ENCODE data around the gene GNPTG. TPM values are rescaled to one million over a fixed set of nuclear protein-coding genes. Genes with fewer than 3 reads are reported as not detected.

Gene GNPTG
- total and polyA plus RNA-seq, 8 donors: 30.0 to 87.9 (median 41.5) TPM

GRCh38 chr16:1407753-1408152 is 56.0 kb downstream of the GNPTG start:
- 16 to 31% (median 19%) methylated on average over 9 to 11 of the region's 11 CpGs for WGBS, 5 donors
- TF ChIP-seq POLR2AphosphoS5 (IDR thresholded peaks at IDR 0.05): no peak
- TF ChIP-seq POLR2A (IDR thresholded peaks at IDR 0.05): no peak
- no peak for TF ChIP-seq EP300 (IDR thresholded peaks at IDR 0.05)
- TF ChIP-seq, protein P1, sequence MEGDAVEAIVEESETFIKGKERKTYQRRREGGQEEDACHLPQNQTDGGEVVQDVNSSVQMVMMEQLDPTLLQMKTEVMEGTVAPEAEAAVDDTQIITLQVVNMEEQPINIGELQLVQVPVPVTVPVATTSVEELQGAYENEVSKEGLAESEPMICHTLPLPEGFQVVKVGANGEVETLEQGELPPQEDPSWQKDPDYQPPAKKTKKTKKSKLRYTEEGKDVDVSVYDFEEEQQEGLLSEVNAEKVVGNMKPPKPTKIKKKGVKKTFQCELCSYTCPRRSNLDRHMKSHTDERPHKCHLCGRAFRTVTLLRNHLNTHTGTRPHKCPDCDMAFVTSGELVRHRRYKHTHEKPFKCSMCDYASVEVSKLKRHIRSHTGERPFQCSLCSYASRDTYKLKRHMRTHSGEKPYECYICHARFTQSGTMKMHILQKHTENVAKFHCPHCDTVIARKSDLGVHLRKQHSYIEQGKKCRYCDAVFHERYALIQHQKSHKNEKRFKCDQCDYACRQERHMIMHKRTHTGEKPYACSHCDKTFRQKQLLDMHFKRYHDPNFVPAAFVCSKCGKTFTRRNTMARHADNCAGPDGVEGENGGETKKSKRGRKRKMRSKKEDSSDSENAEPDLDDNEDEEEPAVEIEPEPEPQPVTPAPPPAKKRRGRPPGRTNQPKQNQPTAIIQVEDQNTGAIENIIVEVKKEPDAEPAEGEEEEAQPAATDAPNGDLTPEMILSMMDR (IDR thresholded peaks at IDR 0.05): no peak
- H3K4me1 ChIP-seq: peaks cover 5 to 39% (median 32%) of the 10 kb centered on the region in 4 donors
- intact Hi-C loops (cut with DNase I; ENCODE audit: low total_unique reads): no loop called here
- no peaks in the 10 kb centered on the region for H3K9me3 ChIP-seq
- no peaks in the 10 kb centered on the region for H3K27me3 ChIP-seq
- peak overlapping the region in 3 of 5 donors; percentile 60 to 66 (median 65) for H3K27ac ChIP-seq
- H3K36me3 ChIP-seq: peaks cover 9 to 77% (median 70%) of the 10 kb centered on the region in 4 donors
- peak overlapping the region; percentile 43 to 52 (median 50) for H3K4me3 ChIP-seq
- no peak for DNase-seq

GRCh38 chr16:1408171-1408837 is 56.6 kb downstream of the GNPTG start:
- H3K9me3 ChIP-seq: no peaks in the 10 kb centered on the region
- TF ChIP-seq, protein P1 (IDR thresholded peaks at IDR 0.05): no peak
- TF ChIP-seq POLR2AphosphoS5 (IDR thresholded peaks at IDR 0.05): peak in 2 of 3 donors; percentile 23 to 76
- peak; percentile 95 to 96 for DNase-seq
- H3K27me3 ChIP-seq: no peaks in the 10 kb centered on the region
- H3K4me3 ChIP-seq: peak overlapping the region; percentile 43 to 52 (median 50)
- intact Hi-C loops (cut with DNase I; ENCODE audit: low total_unique reads): no loop called here
- H3K36me3 ChIP-seq: peaks cover 3 to 72% (median 66%) of the 10 kb centered on the region in 4 donors
- H3K4me1 ChIP-seq: peaks cover 5 to 44% (median 37%) of the 10 kb centered on the region in 4 donors
- peak overlapping the region; percentile 8 to 66 (median 60) for H3K27ac ChIP-seq
- WGBS, 5 donors: 3 to 7% (median 4%) methylated on average over 30 to 42 of the region's 42 CpGs

GRCh38 chr16:1412847-1413246 is 61.1 kb downstream of the GNPTG start:
- TF ChIP-seq EP300 (IDR thresholded peaks at IDR 0.05): no peak
- TF ChIP-seq POLR2A (IDR thresholded peaks at IDR 0.05): no peak
- TF ChIP-seq, protein P1 (IDR thresholded peaks at IDR 0.05): no peak
- TF ChIP-seq POLR2AphosphoS5 (IDR thresholded peaks at IDR 0.05): no peak
- H3K4me3 ChIP-seq: peak overlapping the region in 1 of 4 donors; percentile 18
- H3K4me1 ChIP-seq: peaks cover 11 to 56% (median 47%) of the 10 kb centered on the region in 4 donors
- no peaks in the 10 kb centered on the region for H3K27me3 ChIP-seq
- H3K9me3 ChIP-seq: no peaks in the 10 kb centered on the region
- peaks cover 0 to 36% (median 35%) of the 10 kb centered on the region in 4 donors for H3K36me3 ChIP-seq
- 88 to 93% (median 92%) methylated on average over 2 of the region's 2 CpGs; no CpG with 5 or more reads in 1 of the 5 donors for WGBS, 5 donors
- intact Hi-C loops (cut with DNase I; ENCODE audit: low total_unique reads): no loop called here
- no peak overlapping the region for H3K27ac ChIP-seq
- DNase-seq: no peak

Other genes starting within 250 kb of the GNPTG start
- 10 to 100 TPM; 15.8 to 49.6 (median 33.3) TPM for gene CACNA1H, start 198.8 kb upstream of the GNPTG start, total RNA-seq
- gene CACNA1H, start 198.8 kb upstream of the GNPTG start, polyA plus RNA-seq: 10 to 100 TPM in 1 of 3 donors, 1 to 10 TPM in 2; 1.5 to 14.5 (median 4.2) TPM
- 10 to 100 TPM in 1 of 5 donors, not detected in 4; 22.9 TPM for gene TPSG1, start 126.7 kb upstream of the GNPTG start, total RNA-seq
- 1 to 10 TPM in 1 of 3 donors, under 1 TPM in 1, not detected in 1; 0.10 to 1.2 TPM for gene TPSG1, start 126.7 kb upstream of the GNPTG start, polyA plus RNA-seq
- gene TPSB2, start 121.7 kb upstream of the GNPTG start, total RNA-seq: 100 to 1,000 TPM in 2 of 5 donors, 10 to 100 TPM in 1, 1 to 10 TPM in 1, not detected in 1; 1.8 to 158 (median 70.5) TPM
- gene TPSB2, start 121.7 kb upstream of the GNPTG start, polyA plus RNA-seq: 100 to 1,000 TPM in 1 of 3 donors, 10 to 100 TPM in 2; 19.0 to 164 (median 47.9) TPM
- gene TPSAB1, start 111.2 kb upstream of the GNPTG start, total RNA-seq: 100 to 1,000 TPM in 3 of 5 donors, 10 to 100 TPM in 2; 15.4 to 202 (median 110) TPM
- 100 to 1,000 TPM in 1 of 3 donors, 10 to 100 TPM in 2; 16.9 to 115 (median 32.1) TPM for gene TPSAB1, start 111.2 kb upstream of the GNPTG start, polyA plus RNA-seq
- 1 to 10 TPM in 1 of 5 donors, not detected in 4; 7.6 TPM for gene TPSD1, start 95.9 kb upstream of the GNPTG start, total RNA-seq
- gene TPSD1, start 95.9 kb upstream of the GNPTG start, polyA plus RNA-seq: 1 to 10 TPM in 2 of 3 donors, under 1 TPM in 1; 0.70 to 6.4 (median 2.6) TPM
- 10 to 100 TPM; 42.0 to 71.0 (median 48.0) TPM for gene UBE2I, start 42.3 kb upstream of the GNPTG start, total RNA-seq
- 10 to 100 TPM; 42.2 to 48.2 (median 42.6) TPM for gene UBE2I, start 42.3 kb upstream of the GNPTG start, polyA plus RNA-seq
- 10 to 100 TPM in 1 of 5 donors, 1 to 10 TPM in 4; 3.7 to 94.7 (median 6.7) TPM for gene BAIAP3, start 18.3 kb upstream of the GNPTG start, total RNA-seq
- 1 to 10 TPM; 1.5 to 3.6 (median 2.5) TPM for gene BAIAP3, start 18.3 kb upstream of the GNPTG start, polyA plus RNA-seq
- gene TSR3, start 53 bp upstream of the GNPTG start, total RNA-seq: 100 to 1,000 TPM in 1 of 5 donors, 10 to 100 TPM in 3, 1 to 10 TPM in 1; 9.3 to 441 (median 41.1) TPM
- gene TSR3, start 53 bp upstream of the GNPTG start, polyA plus RNA-seq: 10 to 100 TPM; 65.6 to 74.5 (median 71.9) TPM
- gene UNKL, start 62.8 kb downstream of the GNPTG start, total RNA-seq: 10 to 100 TPM; 13.6 to 75.0 (median 50.2) TPM
- 1 to 10 TPM; 4.8 to 5.5 (median 5.0) TPM for gene UNKL, start 62.8 kb downstream of the GNPTG start, polyA plus RNA-seq
- 10 to 100 TPM in 2 of 5 donors, 1 to 10 TPM in 1, not detected in 2; 3.3 to 21.1 (median 16.3) TPM for gene UQCC4, start 68.8 kb downstream of the GNPTG start, total RNA-seq
- 10 to 100 TPM; 21.0 to 22.8 (median 21.2) TPM for gene UQCC4, start 68.8 kb downstream of the GNPTG start, polyA plus RNA-seq
- gene PERCC1, start 79.1 kb downstream of the GNPTG start, total RNA-seq: 10 to 100 TPM in 1 of 5 donors, 1 to 10 TPM in 1, not detected in 3; 2.0 to 21.4 TPM
- gene PERCC1, start 79.1 kb downstream of the GNPTG start, polyA plus RNA-seq: 1 to 10 TPM in 1 of 3 donors, not detected in 2; 3.3 TPM
- not detected for gene CCDC154, start 92.6 kb downstream of the GNPTG start, total RNA-seq
- 1 to 10 TPM in 2 of 3 donors, under 1 TPM in 1; 0.31 to 4.5 (median 3.1) TPM for gene CCDC154, start 92.6 kb downstream of the GNPTG start, polyA plus RNA-seq
- gene CLCN7, start 123.1 kb downstream of the GNPTG start, total RNA-seq: 100 to 1,000 TPM in 2 of 5 donors, 10 to 100 TPM in 3; 47.2 to 489 (median 69.1) TPM
- gene CLCN7, start 123.1 kb downstream of the GNPTG start, polyA plus RNA-seq: 10 to 100 TPM in 2 of 3 donors, 1 to 10 TPM in 1; 8.7 to 36.5 (median 27.3) TPM
- not detected for gene PTX4, start 137.0 kb downstream of the GNPTG start, total RNA-seq
- gene PTX4, start 137.0 kb downstream of the GNPTG start, polyA plus RNA-seq: not detected
- 100 to 1,000 TPM in 2 of 5 donors, 10 to 100 TPM in 3; 23.5 to 107 (median 29.8) TPM for gene TELO2, start 141.4 kb downstream of the GNPTG start, total RNA-seq
- 10 to 100 TPM; 12.4 to 53.6 (median 34.4) TPM for gene TELO2, start 141.4 kb downstream of the GNPTG start, polyA plus RNA-seq
- gene TMEM204, start 181.7 kb downstream of the GNPTG start, total RNA-seq: 10 to 100 TPM in 3 of 5 donors, 1 to 10 TPM in 2; 2.7 to 45.8 (median 15.2) TPM
- gene TMEM204, start 181.7 kb downstream of the GNPTG start, polyA plus RNA-seq: 10 to 100 TPM; 10.2 to 20.5 (median 19.9) TPM